Femur (tissue), 1 donor: ENCODE results near the gene CCDC187.
"Not testable (repeated sequence)": the region's sequence is repeated elsewhere in the genome, so short reads cannot be mapped to it uniquely, and the experiment has no call there.

Experiments used
- DNase-seq: peaks from one replicate; pipeline ENCODE4 v3.0.0-alpha.2; 2017

CCDC187 gene

GRCh38 chr9:136283291-136284235 lies 20.3 kb downstream of the CCDC187 start:
- peak; percentile 86 for DNase-seq

- no peak for DNase-seq
These were observed 21.5 kb downstream of the CCDC187 start for GRCh38 chr9:136282272-136282861.

GRCh38 chr9:136281421-136282271 lies 22.2 kb downstream of the CCDC187 start:
- no peak for DNase-seq

- no peak for DNase-seq
These were observed 23.2 kb downstream of the CCDC187 start for GRCh38 chr9:136280535-136281315.

GRCh38 chr9:136279471-136279870 lies 24.4 kb downstream of the CCDC187 start:
- DNase-seq, result no peak

- DNase-seq, result no peak
These were observed 25.0 kb downstream of the CCDC187 start for GRCh38 chr9:136278894-136279293.

GRCh38 chr9:136278221-136278620 lies 25.7 kb downstream of the CCDC187 start:
- DNase-seq, result no peak

- no peak for DNase-seq
These were observed 26.1 kb downstream of the CCDC187 start for GRCh38 chr9:136277746-136278145.

- DNase-seq, result no peak
These were observed 27.2 kb downstream of the CCDC187 start for GRCh38 chr9:136276716-136277115.

- no peak for DNase-seq
These were observed 28.1 kb downstream of the CCDC187 start for GRCh38 chr9:136275655-136276429.

- no peak for DNase-seq
These were observed 28.9 kb downstream of the CCDC187 start for GRCh38 chr9:136274786-136275654.

GRCh38 chr9:136273921-136274785 lies 29.7 kb downstream of the CCDC187 start:
- no peak for DNase-seq

- DNase-seq, result no peak
These were observed 30.5 kb downstream of the CCDC187 start for GRCh38 chr9:136273244-136273865.

GRCh38 chr9:136270173-136270705 lies 33.7 kb downstream of the CCDC187 start:
- DNase-seq, result no peak

GRCh38 chr9:136268735-136269134 lies 35.2 kb downstream of the CCDC187 start:
- no peak for DNase-seq

- DNase-seq, result peak; percentile 67
These were observed 35.6 kb downstream of the CCDC187 start for GRCh38 chr9:136268318-136268717.

- peak; percentile 90 for DNase-seq
These were observed 36.4 kb downstream of the CCDC187 start for GRCh38 chr9:136267261-136268111.

GRCh38 chr9:136266641-136267040 lies 37.3 kb downstream of the CCDC187 start:
- DNase-seq, result not testable (repeated sequence)
